Measurements from ENCODE around the gene BMPR1B.

BMPR1B gene

DNA sequence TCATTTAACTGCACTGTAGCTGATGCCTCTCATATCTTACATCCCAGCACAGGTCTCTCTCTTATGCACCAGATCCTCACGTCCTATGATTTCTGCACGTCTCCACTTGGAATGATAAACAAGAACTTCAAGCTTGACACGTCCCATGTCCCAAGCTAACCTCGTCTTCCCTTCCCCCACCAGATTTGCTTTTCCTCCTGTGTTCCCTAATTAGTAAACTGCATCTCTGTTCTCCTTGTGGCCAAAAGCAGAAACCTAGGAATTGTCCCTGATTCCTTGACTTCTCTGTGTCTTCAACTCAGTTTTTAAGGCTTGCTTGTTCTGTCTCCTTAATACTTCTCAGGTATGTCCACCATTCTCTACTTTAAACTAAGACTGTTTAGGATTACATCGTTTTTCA, 171.9 kb downstream of the BMPR1B start:
- TF ChIP-seq ZNF777 (tag by site-specific recombination; IDR thresholded peaks at IDR 0.05; ENCODE audit: borderline replicate concordance) (no peak), RBAK (tag by site-specific recombination; IDR thresholded peaks at IDR 0.05) (no peak)
- Histone ChIP-seq H3K4me1 (ENCODE audit: control insufficient read depth, insufficient read depth, low read length) (no peaks in the 10 kb centered on the region), H3K27ac (ENCODE audit: extremely low read depth, low read depth, low read length) (no peak overlapping the region), H3K36me3 (ENCODE audit: control insufficient read depth in 2 of 2, insufficient read depth in 1 of 2, low read length in 2 of 2) (no peaks in the 10 kb centered on the region), H3K4me3 (ENCODE audit: low read depth, low read length) (no peak overlapping the region), H3K9me3 (ENCODE audit: control insufficient read depth, insufficient read depth, low read depth, low read length) (no peaks in the 10 kb centered on the region)
- POLR2A ChIA-PET: no interaction called here
- CTCF ChIA-PET: no interaction called here

DNA sequence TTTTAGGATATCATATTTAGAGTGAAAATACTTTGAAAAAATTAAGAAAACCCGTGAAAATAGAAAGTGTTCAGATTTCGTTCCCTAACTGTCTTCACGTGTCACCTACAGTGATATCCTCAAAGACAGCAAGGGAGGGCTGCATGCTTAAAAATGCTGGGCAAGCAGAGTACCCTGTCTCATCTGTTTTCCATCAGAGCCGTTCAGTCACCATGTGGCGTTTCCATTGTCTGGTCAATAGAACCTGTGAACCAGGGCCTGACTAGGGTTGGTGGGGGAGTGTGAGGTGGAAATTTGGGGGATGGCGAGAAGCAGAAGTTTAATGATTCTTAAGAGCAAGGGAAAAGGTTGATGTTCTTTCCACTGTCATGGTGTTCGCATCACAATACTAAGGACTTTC, 173.9 kb downstream of the BMPR1B start:
- no peaks in the 10 kb centered on the region for H3K36me3 ChIP-seq (ENCODE audit: control insufficient read depth in 2 of 2, insufficient read depth in 1 of 2, low read length in 2 of 2)
- CTCF ChIA-PET: no interaction called here
- H3K4me3 ChIP-seq (ENCODE audit: low read depth, low read length): no peak overlapping the region
- POLR2A ChIA-PET: no interaction called here
- H3K27ac ChIP-seq (ENCODE audit: extremely low read depth, low read depth, low read length): no peak overlapping the region
- H3K4me1 ChIP-seq (ENCODE audit: control insufficient read depth, insufficient read depth, low read length): peaks cover 2% of the 10 kb centered on the region; the same call in 1 of the 2 replicates
- no peak for TF ChIP-seq ZNF350 (tag by site-specific recombination; IDR thresholded peaks at IDR 0.05)
- TF ChIP-seq, protein P1, sequence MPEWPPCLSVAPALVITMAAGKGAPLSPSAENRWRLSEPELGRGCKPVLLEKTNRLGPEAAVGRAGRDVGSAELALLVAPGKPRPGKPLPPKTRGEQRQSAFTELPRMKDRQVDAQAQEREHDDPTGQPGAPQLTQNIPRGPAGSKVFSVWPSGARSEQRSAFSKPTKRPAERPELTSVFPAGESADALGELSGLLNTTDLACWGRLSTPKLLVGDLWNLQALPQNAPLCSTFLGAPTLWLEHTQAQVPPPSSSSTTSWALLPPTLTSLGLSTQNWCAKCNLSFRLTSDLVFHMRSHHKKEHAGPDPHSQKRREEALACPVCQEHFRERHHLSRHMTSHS (tag by site-specific recombination; IDR thresholded peaks at IDR 0.05): no peak
- no peak for TF ChIP-seq ZNF423 (tag by site-specific recombination; IDR thresholded peaks at IDR 0.05)
- no peaks in the 10 kb centered on the region for H3K9me3 ChIP-seq (ENCODE audit: control insufficient read depth, insufficient read depth, low read depth, low read length)

- H3K27ac ChIP-seq (ENCODE audit: extremely low read depth, low read depth, low read length): no peak overlapping the region
- ChIA-PET CTCF (no interaction called here), POLR2A (no interaction called here)
- no peaks in the 10 kb centered on the region for H3K36me3 ChIP-seq (ENCODE audit: control insufficient read depth in 2 of 2, insufficient read depth in 1 of 2, low read length in 2 of 2)
- no peaks in the 10 kb centered on the region for H3K9me3 ChIP-seq (ENCODE audit: control insufficient read depth, insufficient read depth, low read depth, low read length)
- H3K4me3 ChIP-seq (ENCODE audit: low read depth, low read length): no peak overlapping the region
- peaks cover 4% of the 10 kb centered on the region; the same call in 1 of the 2 replicates for H3K4me1 ChIP-seq (ENCODE audit: control insufficient read depth, insufficient read depth, low read length)
- TF ChIP-seq ZNF19 (tag by site-specific recombination; IDR thresholded peaks at IDR 0.05; ENCODE audit: low read depth) (no peak), ZNF510 (tag by site-specific recombination; IDR thresholded peaks at IDR 0.05; ENCODE audit: insufficient replicate concordance) (no peak), OVOL3 (tag by site-specific recombination; IDR thresholded peaks at IDR 0.05) (no peak), ZNF221 (tag by site-specific recombination; IDR thresholded peaks at IDR 0.05; ENCODE audit: borderline replicate concordance) (no peak), ZNF280C (tag by site-specific recombination; IDR thresholded peaks at IDR 0.05) (no peak), ZNF585B (tag by site-specific recombination; IDR thresholded peaks at IDR 0.05) (no peak), ZNF571 (tag by site-specific recombination; IDR thresholded peaks at IDR 0.05) (no peak), ZNF146 (tag by site-specific recombination; IDR thresholded peaks at IDR 0.05) (no peak), ZFP69B (tag by site-specific recombination; IDR thresholded peaks at IDR 0.05) (no peak), ELK4 (IDR thresholded peaks at IDR 0.05; ENCODE audit: borderline replicate concordance, low read depth, low read length) (no peak), ZNF2 (tag by site-specific recombination; IDR thresholded peaks at IDR 0.05) (no peak), ZNF248 (tag by site-specific recombination; IDR thresholded peaks at IDR 0.05) (no peak), ZNF837 (tag by site-specific recombination; IDR thresholded peaks at IDR 0.05) (no peak), ZNF112 (tag by site-specific recombination; IDR thresholded peaks at IDR 0.05) (no peak)
- TF ChIP-seq, protein P2, sequence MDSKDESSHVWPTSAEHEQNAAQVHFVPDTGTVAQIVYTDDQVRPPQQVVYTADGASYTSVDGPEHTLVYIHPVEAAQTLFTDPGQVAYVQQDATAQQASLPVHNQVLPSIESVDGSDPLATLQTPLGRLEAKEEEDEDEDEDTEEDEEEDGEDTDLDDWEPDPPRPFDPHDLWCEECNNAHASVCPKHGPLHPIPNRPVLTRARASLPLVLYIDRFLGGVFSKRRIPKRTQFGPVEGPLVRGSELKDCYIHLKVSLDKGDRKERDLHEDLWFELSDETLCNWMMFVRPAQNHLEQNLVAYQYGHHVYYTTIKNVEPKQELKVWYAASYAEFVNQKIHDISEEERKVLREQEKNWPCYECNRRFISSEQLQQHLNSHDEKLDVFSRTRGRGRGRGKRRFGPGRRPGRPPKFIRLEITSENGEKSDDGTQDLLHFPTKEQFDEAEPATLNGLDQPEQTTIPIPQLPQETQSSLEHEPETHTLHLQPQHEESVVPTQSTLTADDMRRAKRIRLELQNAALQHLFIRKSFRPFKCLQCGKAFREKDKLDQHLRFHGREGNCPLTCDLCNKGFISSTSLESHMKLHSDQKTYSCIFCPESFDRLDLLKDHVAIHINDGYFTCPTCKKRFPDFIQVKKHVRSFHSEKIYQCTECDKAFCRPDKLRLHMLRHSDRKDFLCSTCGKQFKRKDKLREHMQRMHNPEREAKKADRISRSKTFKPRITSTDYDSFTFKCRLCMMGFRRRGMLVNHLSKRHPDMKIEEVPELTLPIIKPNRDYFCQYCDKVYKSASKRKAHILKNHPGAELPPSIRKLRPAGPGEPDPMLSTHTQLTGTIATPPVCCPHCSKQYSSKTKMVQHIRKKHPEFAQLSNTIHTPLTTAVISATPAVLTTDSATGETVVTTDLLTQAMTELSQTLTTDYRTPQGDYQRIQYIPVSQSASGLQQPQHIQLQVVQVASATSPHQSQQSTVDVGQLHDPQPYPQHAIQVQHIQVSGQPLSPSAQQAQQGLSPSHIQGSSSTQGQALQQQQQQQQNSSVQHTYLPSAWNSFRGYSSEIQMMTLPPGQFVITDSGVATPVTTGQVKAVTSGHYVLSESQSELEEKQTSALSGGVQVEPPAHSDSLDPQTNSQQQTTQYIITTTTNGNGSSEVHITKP (tag by site-specific recombination; IDR thresholded peaks at IDR 0.05): no peak
- TF ChIP-seq, protein P3, sequence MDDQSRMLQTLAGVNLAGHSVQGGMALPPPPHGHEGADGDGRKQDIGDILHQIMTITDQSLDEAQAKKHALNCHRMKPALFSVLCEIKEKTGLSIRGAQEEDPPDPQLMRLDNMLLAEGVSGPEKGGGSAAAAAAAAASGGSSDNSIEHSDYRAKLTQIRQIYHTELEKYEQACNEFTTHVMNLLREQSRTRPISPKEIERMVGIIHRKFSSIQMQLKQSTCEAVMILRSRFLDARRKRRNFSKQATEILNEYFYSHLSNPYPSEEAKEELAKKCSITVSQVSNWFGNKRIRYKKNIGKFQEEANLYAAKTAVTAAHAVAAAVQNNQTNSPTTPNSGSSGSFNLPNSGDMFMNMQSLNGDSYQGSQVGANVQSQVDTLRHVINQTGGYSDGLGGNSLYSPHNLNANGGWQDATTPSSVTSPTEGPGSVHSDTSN (CRISPR knock-in tag; IDR thresholded peaks at IDR 0.05): no peak
- TF ChIP-seq, protein P4, sequence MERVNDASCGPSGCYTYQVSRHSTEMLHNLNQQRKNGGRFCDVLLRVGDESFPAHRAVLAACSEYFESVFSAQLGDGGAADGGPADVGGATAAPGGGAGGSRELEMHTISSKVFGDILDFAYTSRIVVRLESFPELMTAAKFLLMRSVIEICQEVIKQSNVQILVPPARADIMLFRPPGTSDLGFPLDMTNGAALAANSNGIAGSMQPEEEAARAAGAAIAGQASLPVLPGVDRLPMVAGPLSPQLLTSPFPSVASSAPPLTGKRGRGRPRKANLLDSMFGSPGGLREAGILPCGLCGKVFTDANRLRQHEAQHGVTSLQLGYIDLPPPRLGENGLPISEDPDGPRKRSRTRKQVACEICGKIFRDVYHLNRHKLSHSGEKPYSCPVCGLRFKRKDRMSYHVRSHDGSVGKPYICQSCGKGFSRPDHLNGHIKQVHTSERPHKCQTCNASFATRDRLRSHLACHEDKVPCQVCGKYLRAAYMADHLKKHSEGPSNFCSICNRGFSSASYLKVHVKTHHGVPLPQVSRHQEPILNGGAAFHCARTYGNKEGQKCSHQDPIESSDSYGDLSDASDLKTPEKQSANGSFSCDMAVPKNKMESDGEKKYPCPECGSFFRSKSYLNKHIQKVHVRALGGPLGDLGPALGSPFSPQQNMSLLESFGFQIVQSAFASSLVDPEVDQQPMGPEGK (tag by site-specific recombination; IDR thresholded peaks at IDR 0.05): no peak
Observed at GRCh38 chr4:94932366-94932765, 174.6 kb downstream of the BMPR1B start.

All from HEK293 (cell line).